WTC11 (cell line): Measurements from ENCODE around the gene PTPRU.

Source experiments
- ATF2 ChIP-seq: sonication (generic); formaldehyde crosslinking; IDR thresholded peaks from 2 replicates; pipeline ENCODE4 v1.8.1; 2022; ENCODE audit warnings: low read depth, missing genetic modification reagents, borderline replicate concordance
- CTCF ChIP-seq: fragments of 200-600 bp; IDR thresholded peaks from 2 replicates; pipeline ENCODE4 v1.8.0; 2022; ENCODE audit warnings: antibody characterized with exemption
- JUN ChIP-seq: sonication (generic); formaldehyde crosslinking; IDR thresholded peaks from 2 replicates; pipeline ENCODE4 v1.8.0; 2023; ENCODE audit warnings: mild to moderate bottlenecking, missing genetic modification reagents
- MAX ChIP-seq: sonication (generic); formaldehyde crosslinking; IDR thresholded peaks from 2 replicates; pipeline ENCODE4 v1.8.0; 2022; ENCODE audit warnings: mild to moderate bottlenecking, missing genetic modification reagents
- NR1H2 ChIP-seq: sonication (generic); formaldehyde crosslinking; IDR thresholded peaks from 2 replicates; pipeline ENCODE4 v1.9.0; 2021; ENCODE audit warnings: mild to moderate bottlenecking, moderate library complexity, missing genetic modification reagents
- TP53 ChIP-seq: sonication (generic); formaldehyde crosslinking; IDR thresholded peaks from 2 replicates; pipeline ENCODE4 v1.8.1; 2023; ENCODE audit warnings: mild to moderate bottlenecking, missing genetic modification reagents

- no peak for TF ChIP-seq CTCF
- TF ChIP-seq ATF2 (CRISPR knock-in tag), result no peak
- no peak for TF ChIP-seq TP53 (CRISPR knock-in tag)
- TF ChIP-seq JUN (CRISPR knock-in tag), result no peak
- TF ChIP-seq MAX (CRISPR knock-in tag), result no peak
- TF ChIP-seq NR1H2, result no peak
These were observed 76.4 kb downstream of the PTPRU start for GRCh38 chr1:29312469-29313461.
